Ovary (tissue), 3 donors: Measurements from ENCODE around the gene FBLN2.

Source experiments
- EP300 ChIP-seq: sonication (generic); formaldehyde crosslinking; IDR thresholded peaks from one replicate; pipeline ENCODE4 v1.6.1; 2017; ENCODE audit warnings: antibody characterized with exemption
- POLR2A ChIP-seq: fragments of 450-650 bp; IDR thresholded peaks from one replicate; pipeline ENCODE4 v1.6.1; 2017; ENCODE audit warnings: antibody characterized with exemption, mild to moderate bottlenecking, moderate library complexity
- TF ChIP-seq, protein P1 (sequence below), 3 donors: fragments of 450-650 bp in 2 of 3; fragments of 200-600 bp in 1 of 3; IDR thresholded peaks; one replicate each; pipeline versions ENCODE4 v1.5.1 to v1.8.0; 2016 to 2022; ENCODE audit warnings: antibody characterized with exemption in 3 of 3, mild to moderate bottlenecking in 1 of 3
- donor health status: DM: no; HTN: no; CAD: no.

DNA sequence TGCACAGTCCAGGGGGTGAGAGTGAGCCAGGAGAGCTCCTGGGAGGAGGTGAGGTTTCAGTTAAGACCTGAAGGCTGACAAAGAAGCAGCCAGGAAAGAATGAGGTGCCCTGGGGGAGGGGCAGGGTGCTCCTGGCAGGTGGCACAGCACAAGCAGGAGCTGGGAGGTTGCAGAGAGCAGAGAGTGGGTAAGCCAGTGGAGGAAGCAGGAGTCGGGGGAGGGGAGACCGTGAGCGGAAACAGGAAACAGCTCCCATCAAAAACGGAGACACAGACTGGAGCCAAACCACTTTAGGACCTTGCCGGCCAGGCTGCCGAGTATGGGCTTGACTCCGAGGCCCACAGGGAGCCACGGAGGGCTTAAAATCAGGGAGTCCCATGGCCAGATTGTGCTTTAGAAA lies 12.1 kb upstream of the FBLN2 start:
- TF ChIP-seq, protein P1, sequence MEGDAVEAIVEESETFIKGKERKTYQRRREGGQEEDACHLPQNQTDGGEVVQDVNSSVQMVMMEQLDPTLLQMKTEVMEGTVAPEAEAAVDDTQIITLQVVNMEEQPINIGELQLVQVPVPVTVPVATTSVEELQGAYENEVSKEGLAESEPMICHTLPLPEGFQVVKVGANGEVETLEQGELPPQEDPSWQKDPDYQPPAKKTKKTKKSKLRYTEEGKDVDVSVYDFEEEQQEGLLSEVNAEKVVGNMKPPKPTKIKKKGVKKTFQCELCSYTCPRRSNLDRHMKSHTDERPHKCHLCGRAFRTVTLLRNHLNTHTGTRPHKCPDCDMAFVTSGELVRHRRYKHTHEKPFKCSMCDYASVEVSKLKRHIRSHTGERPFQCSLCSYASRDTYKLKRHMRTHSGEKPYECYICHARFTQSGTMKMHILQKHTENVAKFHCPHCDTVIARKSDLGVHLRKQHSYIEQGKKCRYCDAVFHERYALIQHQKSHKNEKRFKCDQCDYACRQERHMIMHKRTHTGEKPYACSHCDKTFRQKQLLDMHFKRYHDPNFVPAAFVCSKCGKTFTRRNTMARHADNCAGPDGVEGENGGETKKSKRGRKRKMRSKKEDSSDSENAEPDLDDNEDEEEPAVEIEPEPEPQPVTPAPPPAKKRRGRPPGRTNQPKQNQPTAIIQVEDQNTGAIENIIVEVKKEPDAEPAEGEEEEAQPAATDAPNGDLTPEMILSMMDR (IDR thresholded peaks at IDR 0.05) = no peak
- TF ChIP-seq POLR2A (no peak), EP300 (no peak)
